H1 (cell line): ENCODE measurements around the gene MAOA. TPM values are rescaled to one million over a fixed set of nuclear protein-coding genes. Genes with fewer than 3 reads are reported as not detected.

ENCODE experiments used
- CTCF ChIA-PET: fragments of 300-600 bp; sonication (Branson Sonifier 250); formaldehyde crosslinking; loops from one replicate; lab custom pipeline; 2021; ENCODE audit not compliant: partially characterized antibody; lab: Charles Lee
- POLR2A ChIA-PET: fragments of 300-600 bp; sonication (Branson Sonifier 250); formaldehyde crosslinking; loops from one replicate; lab custom pipeline; 2021; ENCODE audit warnings: inconsistent platforms; ENCODE audit not compliant: partially characterized antibody; lab: Charles Lee
- DNase-seq, 2 experiments: peaks; one replicate each; pipeline versions ENCODE4 v3.0.0 to v3.0.0-alpha.2; 2010 to 2022; ENCODE audit warnings: low spot score in 2 of 2, low read depth in 1 of 2, mixed read lengths in 1 of 2
- FAIRE-seq: peaks from 2 replicates; lab custom pipeline; 2011; peaks lifted over from hg19 to GRCh38; lab: Jason Lieb, UNC
- H2AFZ ChIP-seq: 2 replicates; pipeline ENCODE4 v1.8.1; 2012; ENCODE audit warnings: low read length, inconsistent platforms
- H2AK5ac ChIP-seq: 2 replicates; pipeline ENCODE4 v1.6.1; 2013; ENCODE audit warnings: low read depth, low read length
- H2BK120ac ChIP-seq: replicated peaks from 2 replicates; pipeline ENCODE3; 2013; ENCODE audit warnings: low read depth, low read length, inconsistent platforms
- H2BK12ac ChIP-seq: 2 replicates; pipeline ENCODE4 v1.6.1; 2013; ENCODE audit warnings: low read depth, low read length
- H2BK15ac ChIP-seq: 2 replicates; pipeline ENCODE4 v1.6.1; 2013; ENCODE audit warnings: low read length
- H2BK20ac ChIP-seq: 2 replicates; pipeline ENCODE4 v1.6.1; 2013; ENCODE audit warnings: low read length
- H2BK5ac ChIP-seq: 2 replicates; pipeline ENCODE4 v1.6.1; 2013; ENCODE audit warnings: low read depth, low read length
- H3K14ac ChIP-seq: 2 replicates; pipeline ENCODE4 v1.6.1; 2013; ENCODE audit warnings: inconsistent platforms; ENCODE audit not compliant: insufficient read length
- H3K18ac ChIP-seq: 2 replicates; pipeline ENCODE4 v1.6.1; 2013; ENCODE audit warnings: low read length; ENCODE audit errors: extremely low read depth
- H3K23ac ChIP-seq: 2 replicates; pipeline ENCODE4 v1.6.1; 2013; ENCODE audit warnings: inconsistent platforms; ENCODE audit not compliant: insufficient read length
- H3K23me2 ChIP-seq: 2 replicates; pipeline ENCODE4 v1.6.1; 2013; ENCODE audit warnings: low read depth, low read length
- H3K27ac ChIP-seq: 2 replicates; pipeline ENCODE4 v1.6.1; 2011; ENCODE audit warnings: low read depth, low read length, inconsistent platforms
- H3K27me3 ChIP-seq, 4 experiments: replicated peaks in 1 of 4; 1 replicate in 1 of 4; 2 replicates in 3 of 4; pipeline versions ENCODE4 v1.6.1 to v1.8.1; 2011 to 2013; ENCODE audit warnings: low read length in 3 of 4, mild to moderate bottlenecking in 3 of 4, inconsistent platforms in 2 of 4, mixed read lengths in 2 of 4, moderate library complexity in 1 of 4; ENCODE audit not compliant: control insufficient read depth in 3 of 4, insufficient read depth in 3 of 4; ENCODE audit errors: extremely low read depth in 1 of 4
- H3K36me3 ChIP-seq, 4 experiments: 2 replicates each; pipeline versions ENCODE4 v1.6.1 to v1.8.1; 2011 to 2013; ENCODE audit warnings: mild to moderate bottlenecking in 4 of 4, low read length in 3 of 4, moderate library complexity in 2 of 4, control low read depth in 1 of 4, inconsistent platforms in 1 of 4; ENCODE audit not compliant: insufficient read depth in 4 of 4, control insufficient read depth in 2 of 4
- H3K4ac ChIP-seq: replicated peaks from 2 replicates; pipeline ENCODE3; 2013; ENCODE audit warnings: low read length, low read depth, mixed read lengths, inconsistent platforms; ENCODE audit not compliant: insufficient read length
- H3K4me1 ChIP-seq, 4 experiments: replicated peaks in 1 of 4; 1 replicate in 1 of 4; 2 replicates in 3 of 4; pipeline versions ENCODE4 v1.6.1 to v1.8.1; 2011 to 2013; ENCODE audit warnings: low read length in 3 of 4, inconsistent platforms in 2 of 4, mixed read lengths in 1 of 4; ENCODE audit not compliant: insufficient read depth in 4 of 4, control insufficient read depth in 3 of 4
- H3K4me2 ChIP-seq, 2 experiments: 2 replicates each; pipeline versions ENCODE4 v1.6.1 to v1.8.1; 2011 to 2013; ENCODE audit warnings: low read depth in 2 of 2, low read length in 2 of 2, control low read depth in 1 of 2, inconsistent platforms in 1 of 2, mild to moderate bottlenecking in 1 of 2; ENCODE audit not compliant: insufficient read depth in 1 of 2
- H3K4me3 ChIP-seq, 4 experiments: fragments of 200-600, 300-600 bp in 1 of 4; sonication (generic), shearing (Covaris generic), sonication (Bioruptor Twin) in 1 of 4; 2 replicates each; pipeline versions ENCODE4 v1.5.1 to v1.8.1; 2011 to 2016; ENCODE audit warnings: low read length in 4 of 4, low read depth in 3 of 4, control low read depth in 2 of 4, inconsistent platforms in 2 of 4, mild to moderate bottlenecking in 2 of 4, mixed read lengths in 1 of 4, moderate library complexity in 1 of 4; ENCODE audit not compliant: insufficient read depth in 2 of 4; ENCODE audit errors: extremely low read depth in 1 of 4
- H3K56ac ChIP-seq: replicated peaks from 2 replicates; pipeline ENCODE3; 2013; ENCODE audit warnings: low read depth, mild to moderate bottlenecking, mixed read lengths, low read length, inconsistent platforms; ENCODE audit not compliant: insufficient read length
- H3K79me1 ChIP-seq: 2 replicates; pipeline ENCODE4 v1.6.1; 2013; ENCODE audit warnings: low read depth, low read length, control low read depth
- H3K79me2 ChIP-seq, 2 experiments: 2 replicates each; pipeline versions ENCODE4 v1.6.1 to v1.8.1; 2012 to 2013; ENCODE audit warnings: low read length in 2 of 2, mild to moderate bottlenecking in 2 of 2, inconsistent platforms in 1 of 2; ENCODE audit not compliant: insufficient read depth in 2 of 2, control insufficient read depth in 1 of 2
- H3K9ac ChIP-seq, 4 experiments: replicated peaks in 1 of 4; 1 replicate in 1 of 4; 2 replicates in 3 of 4; pipeline versions ENCODE4 v1.6.1 to v1.8.1; 2011 to 2013; ENCODE audit warnings: low read depth in 3 of 4, low read length in 3 of 4, control low read depth in 2 of 4, mild to moderate bottlenecking in 2 of 4, moderate library complexity in 2 of 4, inconsistent platforms in 1 of 4; ENCODE audit errors: extremely low read depth in 1 of 4
- H3K9me3 ChIP-seq, 2 experiments: 2 replicates each; pipeline versions ENCODE4 v1.6.1 to v1.8.1; 2012 to 2013; ENCODE audit warnings: mild to moderate bottlenecking in 2 of 2, moderate library complexity in 2 of 2, control low read depth in 1 of 2, inconsistent platforms in 1 of 2, low read depth in 1 of 2, low read length in 1 of 2, mixed read lengths in 1 of 2; ENCODE audit not compliant: insufficient read depth in 2 of 2
- H4K20me1 ChIP-seq, 2 experiments: replicated peaks in 1 of 2; 2 replicates each; pipeline versions ENCODE3 to v1.8.1; 2011 to 2013; ENCODE audit warnings: inconsistent platforms in 2 of 2, low read length in 2 of 2, mild to moderate bottlenecking in 1 of 2; ENCODE audit not compliant: insufficient read depth in 2 of 2, control insufficient read depth in 1 of 2
- H4K5ac ChIP-seq: 2 replicates; pipeline ENCODE4 v1.6.1; 2013; ENCODE audit warnings: low read length, low read depth, mixed read lengths, inconsistent platforms; ENCODE audit not compliant: insufficient read length
- H4K8ac ChIP-seq: 2 replicates; pipeline ENCODE4 v1.8.0; 2013; ENCODE audit warnings: mild to moderate bottlenecking, moderate library complexity, low read length, inconsistent platforms; ENCODE audit not compliant: insufficient read depth; ENCODE audit errors: extremely low read depth
- H4K91ac ChIP-seq: replicated peaks from 2 replicates; pipeline ENCODE3; 2013; ENCODE audit warnings: low read length, mixed read lengths, inconsistent platforms; ENCODE audit not compliant: insufficient read length
- ASH2L ChIP-seq: fragments of 200-600, 300-600 bp; sonication (generic); IDR thresholded peaks from one replicate; pipeline ENCODE4 v1.7.1; 2017; ENCODE audit warnings: low read length
- BACH1 ChIP-seq: IDR thresholded peaks from 2 replicates; pipeline ENCODE4 v1.6.1; 2012; ENCODE audit warnings: low read length, improper control_type of control experiment
- CTBP2 ChIP-seq: IDR thresholded peaks from 2 replicates; pipeline ENCODE4 v1.7.0; 2011; ENCODE audit warnings: borderline replicate concordance, mild to moderate bottlenecking, moderate library complexity, mixed read lengths, low read length; ENCODE audit not compliant: insufficient read depth, insufficient read length
- HDAC2 ChIP-seq, 2 experiments: fragments of 300-600 bp in 1 of 2; sonication (generic) in 1 of 2; IDR thresholded peaks; 2 replicates each; pipeline ENCODE4 v1.6.1; 2011 to 2012; ENCODE audit warnings: low read depth in 2 of 2, low read length in 2 of 2, mild to moderate bottlenecking in 2 of 2, moderate library complexity in 2 of 2, borderline replicate concordance in 1 of 2, inconsistent platforms in 1 of 2
- KDM4A ChIP-seq: IDR thresholded peaks from one replicate; pipeline ENCODE4 v1.7.1; 2012; ENCODE audit warnings: low read depth, mild to moderate bottlenecking, moderate library complexity, low read length, inconsistent platforms; ENCODE audit not compliant: severe bottlenecking
- MAX ChIP-seq: IDR thresholded peaks from 2 replicates; pipeline ENCODE4 v1.6.1; 2012; ENCODE audit warnings: inconsistent platforms
- RFX5 ChIP-seq: IDR thresholded peaks from 2 replicates; pipeline ENCODE4 v1.6.1; 2011; ENCODE audit warnings: low read depth, low read length, improper control_type of control experiment, borderline replicate concordance
- SIRT6 ChIP-seq: IDR thresholded peaks from one replicate; pipeline ENCODE4 v1.7.1; 2012; ENCODE audit warnings: low read length, inconsistent platforms
- SP1 ChIP-seq: IDR thresholded peaks from 2 replicates; pipeline ENCODE4 v1.6.1; 2011; ENCODE audit warnings: low read depth, low read length
- TBP ChIP-seq: IDR thresholded peaks from 2 replicates; pipeline ENCODE4 v1.6.1; 2011; ENCODE audit warnings: low read depth, low read length, improper control_type of control experiment
- polyA plus RNA-seq, 7 experiments: library from polyadenylated mRNA; depleted of rRNA in 3 of 7; stranded (reverse) in 5 of 7; unstranded in 2 of 7; fragments of >200 nt in 5 of 7; fragments of 200-250 nt in 2 of 7; gene quantifications; 1 replicate in 5 of 7; 2 replicates in 1 of 7; 4 replicates in 1 of 7; pipeline versions ENCODE4 v1.2.1 to v1.2.3, GENCODE V29; 2011 to 2013; ENCODE audit warnings: missing spikeins in 2 of 7, mixed read lengths in 2 of 7
- total RNA-seq: library from RNA; stranded (reverse); fragmentation: NEBNext Ultra II Directional; extraction: Animal tissue kit (Norgen Biotek cat#: 25700); gene quantifications from 2 replicates; pipeline ENCODE4 v1.2.1, GENCODE V29; 2021

Gene MAOA
- total and polyA plus RNA-seq, 2 of the 8 experiments (the other 6 are each of a cell fraction or from before 2014, with no cell fraction given), result 2.6 to 8.2 TPM

GRCh38 chrX:43612400-43612799 is 43.7 kb upstream of the MAOA start:
- no peak overlapping the region for H2BK20ac ChIP-seq
- H3K9ac ChIP-seq, result no peak overlapping the region
- H3K36me3 ChIP-seq, result no peaks in the 10 kb centered on the region
- H2BK5ac ChIP-seq, result no peak overlapping the region
- no peaks in the 10 kb centered on the region for H3K23me2 ChIP-seq
- no peak overlapping the region for H2AK5ac ChIP-seq
- no peak overlapping the region for H3K56ac ChIP-seq
- no peak overlapping the region for H4K91ac ChIP-seq
- TF ChIP-seq HDAC2 (IDR thresholded peaks at IDR 0.05; ENCODE audit: borderline replicate concordance in 1 of 2, low read depth in 2 of 2, low read length in 2 of 2) (no peak), SP1 (no peak), MAX (no peak), BACH1 (no peak), RFX5 (no peak), ASH2L (no peak), TBP (no peak), KDM4A (no peak), SIRT6 (no peak), CTBP2 (no peak)
- H3K79me1 ChIP-seq, result no peaks in the 10 kb centered on the region
- H3K27me3 ChIP-seq, result no peaks in the 10 kb centered on the region
- H2BK15ac ChIP-seq, result no peak overlapping the region
- H3K23ac ChIP-seq, result no peak overlapping the region
- H4K8ac ChIP-seq, result no peak overlapping the region
- H3K4ac ChIP-seq, result no peak overlapping the region
- no peaks in the 10 kb centered on the region for H3K79me2 ChIP-seq
- H3K14ac ChIP-seq, result no peak overlapping the region
- H2AFZ ChIP-seq, result no peak overlapping the region
- FAIRE-seq, result no peak
- H3K4me1 ChIP-seq, result peaks cover 0 to 2% (median 0%) of the 10 kb centered on the region in 4 experiments; a peak in 1 of 7 replicates
- no peak overlapping the region for H2BK12ac ChIP-seq
- no peaks in the 10 kb centered on the region for H3K9me3 ChIP-seq
- H3K4me3 ChIP-seq, result no peak overlapping the region
- no peak for DNase-seq
- H3K4me2 ChIP-seq, result no peak overlapping the region
- no peak overlapping the region for H2BK120ac ChIP-seq
- no peak overlapping the region for H3K27ac ChIP-seq
- H4K5ac ChIP-seq, result no peak overlapping the region
- ChIA-PET POLR2A (no interaction called here), CTCF (no interaction called here)
- H4K20me1 ChIP-seq, result no peaks in the 10 kb centered on the region
- H3K18ac ChIP-seq, result no peak overlapping the region
